Measurements from ENCODE around the gene SUPT5H. TPM values are rescaled to one million over a fixed set of nuclear protein-coding genes. Genes with fewer than 3 reads are reported as not detected.
A peak's percentile ranks its signal among the peaks of the same experiment; 100 is the strongest.

Gene SUPT5H
- total and polyA plus RNA-seq, 10 of the 15 experiments (the other 5 are each of a cell fraction or from before 2014, with no cell fraction given) = 27.2 to 194 (median 83.6) TPM

DNA sequence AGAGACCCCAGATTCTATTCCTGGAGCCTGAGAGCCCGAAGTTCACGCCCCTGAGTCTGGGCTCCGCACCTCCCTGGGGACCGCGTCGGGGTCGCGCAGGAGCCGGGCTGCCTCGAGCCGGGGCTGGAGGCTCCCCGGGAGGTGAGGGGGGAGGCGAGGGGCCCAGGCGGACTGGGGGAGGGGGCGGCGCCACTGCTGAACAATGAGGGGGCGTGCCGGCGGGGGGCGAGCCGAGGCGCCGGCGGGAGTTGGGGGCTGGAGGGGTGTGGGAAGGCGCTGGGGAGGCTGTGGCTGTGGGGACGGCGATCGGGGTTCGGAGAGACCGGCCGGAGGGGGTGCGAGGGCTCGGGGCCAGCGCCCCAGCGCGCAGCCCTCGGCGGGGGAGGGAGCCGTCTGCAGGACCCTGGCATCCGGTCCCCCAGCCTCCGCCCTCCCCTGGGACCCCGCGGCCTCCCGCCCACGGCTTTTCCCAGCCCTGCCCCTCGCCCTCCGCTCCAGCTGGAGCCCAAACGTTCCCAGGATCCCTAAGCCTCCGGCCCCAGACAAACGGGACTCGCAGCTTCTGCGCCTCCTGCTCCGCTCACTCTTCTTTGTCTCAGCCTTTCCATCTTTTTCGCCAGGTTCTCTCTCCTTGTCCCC, 32.0 kb upstream of the SUPT5H start:
- peaks cover 2 to 4% of the 10 kb centered on the region in 2 experiments; a peak in 2 of 4 replicates for H3K36me3 ChIP-seq (ENCODE audit: control insufficient read depth in 2 of 2, insufficient read depth in 2 of 2, low read length in 1 of 2)
- H3K4me2 ChIP-seq (ENCODE audit: control insufficient read depth, insufficient read depth) = peak overlapping the region; percentile 73
- no peaks in the 10 kb centered on the region for H3K27me3 ChIP-seq (replicated peaks in 1 of 2; ENCODE audit: control insufficient read depth in 2 of 2, insufficient read depth in 2 of 2, low read length in 1 of 2)
- DNase-seq (ENCODE audit: low read depth, low spot score) = no peak
- H3K4me1 ChIP-seq (ENCODE audit: control insufficient read depth, insufficient read depth, low read length) = peaks cover 15% of the 10 kb centered on the region
- no peak for FAIRE-seq
- ChIA-PET POLR2A (interaction anchor here (0.6 to 2.3 kb wide), 6 partner anchors 9 to 126 kb away, joined by 3 to 6 read pairs (median 3); no protein-coding TSS in a partner anchor), RAD21 (ENCODE audit: unreplicated experiment) (interaction anchor here (1.0 to 1.5 kb wide), 4 partner anchors 12 to 90 kb away, joined by 3 to 6 read pairs (median 4); partner anchors contain the start of genes GMFG and RPS16), CTCF (interaction anchor here (0.5 to 1.7 kb wide), 6 partner anchors 9 to 216 kb away, joined by 3 to 11 read pairs (median 4); partner anchors contain the start of gene RPS16), SMC1A (ENCODE audit: uncharacterized antibody, unreplicated experiment) (interaction anchor here (1.1 to 1.6 kb wide), 6 partner anchors 15 to 258 kb away, joined by 3 to 6 read pairs (median 4); partner anchors contain the start of gene RPS16)
- peak overlapping the region; percentile 59 for H2AFZ ChIP-seq (ENCODE audit: control insufficient read depth, low read depth, low read length)
- peaks cover 46% of the 10 kb centered on the region for H3K79me2 ChIP-seq (ENCODE audit: control insufficient read depth, insufficient read depth, low read length)
- peak overlapping the region; percentile 98 for H3K4me3 ChIP-seq
- H3K9ac ChIP-seq (ENCODE audit: control insufficient read depth, insufficient read depth, low read length) = peak overlapping the region; percentile 99
- in situ Hi-C loops (cut with MboI) = loop anchor here (5.0 kb wide), 1 partner anchor 291 kb away; no protein-coding TSS in a partner anchor
- 1% methylated on average over 18 of the region's 54 CpGs for WGBS (ENCODE audit: insufficient coverage, insufficient replicate concordance, low lambda C conversion rate, missing lambda C conversion rate)
- ATAC-seq = no peak
- intact Hi-C loops (cut with micrococcal nuclease; ENCODE audit: unreplicated experiment) = loop anchor here (2.0 to 10.0 kb wide), 4 partner anchors 17 to 381 kb away; partner anchors contain the start of genes EID2B and FBXO27
- H4K20me1 ChIP-seq (ENCODE audit: control insufficient read depth, insufficient read depth) = no peaks in the 10 kb centered on the region
- no peaks in the 10 kb centered on the region for H3K9me3 ChIP-seq (replicated peaks; ENCODE audit: control insufficient read depth, insufficient read depth, low read length)
- BruUV-seq (replicated peaks) = no TSS peak
- H3K27ac ChIP-seq (ENCODE audit: control insufficient read depth, insufficient read depth) = peak overlapping the region; percentile 93
- TF ChIP-seq CREM (IDR thresholded peaks at IDR 0.05; ENCODE audit: low read depth) = no peak
- peak; percentile 43; the same call in 1 of the 2 replicates for TF ChIP-seq POLR2A (IDR thresholded peaks at IDR 0.05; ENCODE audit: low read depth, low read length)
- TF ChIP-seq, protein P1, sequence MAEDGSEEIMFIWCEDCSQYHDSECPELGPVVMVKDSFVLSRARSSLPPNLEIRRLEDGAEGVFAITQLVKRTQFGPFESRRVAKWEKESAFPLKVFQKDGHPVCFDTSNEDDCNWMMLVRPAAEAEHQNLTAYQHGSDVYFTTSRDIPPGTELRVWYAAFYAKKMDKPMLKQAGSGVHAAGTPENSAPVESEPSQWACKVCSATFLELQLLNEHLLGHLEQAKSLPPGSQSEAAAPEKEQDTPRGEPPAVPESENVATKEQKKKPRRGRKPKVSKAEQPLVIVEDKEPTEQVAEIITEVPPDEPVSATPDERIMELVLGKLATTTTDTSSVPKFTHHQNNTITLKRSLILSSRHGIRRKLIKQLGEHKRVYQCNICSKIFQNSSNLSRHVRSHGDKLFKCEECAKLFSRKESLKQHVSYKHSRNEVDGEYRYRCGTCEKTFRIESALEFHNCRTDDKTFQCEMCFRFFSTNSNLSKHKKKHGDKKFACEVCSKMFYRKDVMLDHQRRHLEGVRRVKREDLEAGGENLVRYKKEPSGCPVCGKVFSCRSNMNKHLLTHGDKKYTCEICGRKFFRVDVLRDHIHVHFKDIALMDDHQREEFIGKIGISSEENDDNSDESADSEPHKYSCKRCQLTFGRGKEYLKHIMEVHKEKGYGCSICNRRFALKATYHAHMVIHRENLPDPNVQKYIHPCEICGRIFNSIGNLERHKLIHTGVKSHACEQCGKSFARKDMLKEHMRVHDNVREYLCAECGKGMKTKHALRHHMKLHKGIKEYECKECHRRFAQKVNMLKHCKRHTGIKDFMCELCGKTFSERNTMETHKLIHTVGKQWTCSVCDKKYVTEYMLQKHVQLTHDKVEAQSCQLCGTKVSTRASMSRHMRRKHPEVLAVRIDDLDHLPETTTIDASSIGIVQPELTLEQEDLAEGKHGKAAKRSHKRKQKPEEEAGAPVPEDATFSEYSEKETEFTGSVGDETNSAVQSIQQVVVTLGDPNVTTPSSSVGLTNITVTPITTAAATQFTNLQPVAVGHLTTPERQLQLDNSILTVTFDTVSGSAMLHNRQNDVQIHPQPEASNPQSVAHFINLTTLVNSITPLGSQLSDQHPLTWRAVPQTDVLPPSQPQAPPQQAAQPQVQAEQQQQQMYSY (CRISPR knock-in tag; IDR thresholded peaks at IDR 0.05) = no peak
- TF ChIP-seq RFX5 (IDR thresholded peaks at IDR 0.05; ENCODE audit: low read depth, low read length) = no peak
- TF ChIP-seq TCF12 (IDR thresholded peaks at IDR 0.05; ENCODE audit: low read depth, low read length) = peak; percentile 60; the same call in 1 of the 2 replicates
- TF ChIP-seq IKZF1 (conservative IDR thresholded peaks at IDR 0.05) = peak; percentile 66
- TF ChIP-seq, protein P2, sequence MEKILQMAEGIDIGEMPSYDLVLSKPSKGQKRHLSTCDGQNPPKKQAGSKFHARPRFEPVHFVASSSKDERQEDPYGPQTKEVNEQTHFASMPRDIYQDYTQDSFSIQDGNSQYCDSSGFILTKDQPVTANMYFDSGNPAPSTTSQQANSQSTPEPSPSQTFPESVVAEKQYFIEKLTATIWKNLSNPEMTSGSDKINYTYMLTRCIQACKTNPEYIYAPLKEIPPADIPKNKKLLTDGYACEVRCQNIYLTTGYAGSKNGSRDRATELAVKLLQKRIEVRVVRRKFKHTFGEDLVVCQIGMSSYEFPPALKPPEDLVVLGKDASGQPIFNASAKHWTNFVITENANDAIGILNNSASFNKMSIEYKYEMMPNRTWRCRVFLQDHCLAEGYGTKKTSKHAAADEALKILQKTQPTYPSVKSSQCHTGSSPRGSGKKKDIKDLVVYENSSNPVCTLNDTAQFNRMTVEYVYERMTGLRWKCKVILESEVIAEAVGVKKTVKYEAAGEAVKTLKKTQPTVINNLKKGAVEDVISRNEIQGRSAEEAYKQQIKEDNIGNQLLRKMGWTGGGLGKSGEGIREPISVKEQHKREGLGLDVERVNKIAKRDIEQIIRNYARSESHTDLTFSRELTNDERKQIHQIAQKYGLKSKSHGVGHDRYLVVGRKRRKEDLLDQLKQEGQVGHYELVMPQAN (conservative IDR thresholded peaks at IDR 0.05) = peak; percentile 14; the same call in 1 of the 2 replicates
- peak; percentile 44 to 52; a peak in 3 of 4 replicates for TF ChIP-seq IKZF2 (IDR thresholded peaks at IDR 0.05)
- no peak for TF ChIP-seq RB1 (IDR thresholded peaks at IDR 0.05; ENCODE audit: borderline replicate concordance)
- TF ChIP-seq, protein P3, sequence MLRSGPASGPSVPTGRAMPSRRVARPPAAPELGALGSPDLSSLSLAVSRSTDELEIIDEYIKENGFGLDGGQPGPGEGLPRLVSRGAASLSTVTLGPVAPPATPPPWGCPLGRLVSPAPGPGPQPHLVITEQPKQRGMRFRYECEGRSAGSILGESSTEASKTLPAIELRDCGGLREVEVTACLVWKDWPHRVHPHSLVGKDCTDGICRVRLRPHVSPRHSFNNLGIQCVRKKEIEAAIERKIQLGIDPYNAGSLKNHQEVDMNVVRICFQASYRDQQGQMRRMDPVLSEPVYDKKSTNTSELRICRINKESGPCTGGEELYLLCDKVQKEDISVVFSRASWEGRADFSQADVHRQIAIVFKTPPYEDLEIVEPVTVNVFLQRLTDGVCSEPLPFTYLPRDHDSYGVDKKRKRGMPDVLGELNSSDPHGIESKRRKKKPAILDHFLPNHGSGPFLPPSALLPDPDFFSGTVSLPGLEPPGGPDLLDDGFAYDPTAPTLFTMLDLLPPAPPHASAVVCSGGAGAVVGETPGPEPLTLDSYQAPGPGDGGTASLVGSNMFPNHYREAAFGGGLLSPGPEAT (IDR thresholded peaks at IDR 0.05; ENCODE audit: low read depth) = 0 out of 2 replicates have a peak, but pooled peaks have one; percentile 11
- TF ChIP-seq CBX5 (IDR thresholded peaks at IDR 0.05; ENCODE audit: low read depth) = no peak
- TF ChIP-seq KDM1A (IDR thresholded peaks at IDR 0.05; ENCODE audit: borderline replicate concordance) = no peak

Data from GM12878 (cell line).